GM12875 (cell line): ENCODE measurements around the gene TRIM66.

Experiments
- H3K4me3 ChIP-seq: one replicate; pipeline ENCODE4 v1.5.1; 2011; ENCODE audit warnings: low read depth, low read length, control low read depth
- CTCF ChIP-seq: IDR thresholded peaks from 2 replicates; pipeline ENCODE4 v1.5.1; 2011; ENCODE audit warnings: low read depth, mild to moderate bottlenecking, control low read depth, inconsistent platforms, low read length, moderate library complexity, borderline replicate concordance; ENCODE audit not compliant: insufficient read depth

Gene TRIM66

DNA sequence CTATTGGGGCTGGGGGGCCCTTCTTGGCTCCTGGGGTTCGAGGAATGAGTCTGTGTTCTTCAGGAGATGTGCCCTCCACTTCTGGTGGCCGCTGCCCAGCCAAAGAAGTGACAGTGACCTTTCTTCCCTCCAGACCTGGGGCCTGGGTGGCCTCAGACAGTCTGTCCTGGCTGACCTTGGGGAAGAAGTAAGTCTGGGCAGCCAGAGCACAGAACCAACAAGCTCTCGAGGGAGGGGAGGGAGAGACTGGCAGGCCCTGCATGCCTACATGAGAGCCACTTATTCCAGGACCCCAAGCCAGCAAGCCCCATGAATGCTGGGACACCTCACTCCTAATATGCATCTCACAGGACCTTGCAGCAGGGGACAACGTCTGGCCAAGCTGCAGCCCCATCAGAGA, 61.3 kb downstream of the TRIM66 start:
- no peak for TF ChIP-seq CTCF
- no peak overlapping the region for H3K4me3 ChIP-seq

- H3K4me3 ChIP-seq = no peak overlapping the region
- TF ChIP-seq CTCF = no peak
Observed at GRCh38 chr11:8617063-8617462, 65.4 kb downstream of the TRIM66 start.

- no peak overlapping the region for H3K4me3 ChIP-seq
- no peak for TF ChIP-seq CTCF
Observed at GRCh38 chr11:8615291-8616032, 67.0 kb downstream of the TRIM66 start.

DNA sequence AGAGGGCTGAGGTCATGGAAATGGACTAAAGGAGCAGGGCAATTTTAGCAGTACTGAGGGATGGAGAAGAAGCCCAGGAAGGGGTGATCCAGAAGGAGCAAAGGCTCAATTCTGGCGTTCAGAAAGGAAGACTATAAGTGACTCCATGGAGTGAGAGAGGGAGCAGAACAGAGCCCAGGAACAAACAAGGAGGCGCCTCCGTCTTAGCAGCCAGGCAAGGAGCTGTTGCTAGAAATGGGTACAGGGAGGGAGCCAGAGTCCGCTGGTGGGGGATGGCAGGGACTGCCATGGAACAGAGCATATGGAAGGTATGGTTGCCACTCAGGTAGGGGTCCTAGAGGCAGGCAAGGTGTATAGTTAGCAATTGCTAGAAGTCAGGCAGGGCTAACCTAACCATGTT, 68.0 kb downstream of the TRIM66 start:
- TF ChIP-seq CTCF = no peak
- no peak overlapping the region for H3K4me3 ChIP-seq

- TF ChIP-seq CTCF = no peak
- no peak overlapping the region for H3K4me3 ChIP-seq
Observed at GRCh38 chr11:8613036-8613435, 69.4 kb downstream of the TRIM66 start.

- no peak for TF ChIP-seq CTCF
- no peak overlapping the region for H3K4me3 ChIP-seq
Observed at GRCh38 chr11:8612522-8612921, 69.9 kb downstream of the TRIM66 start.

GRCh38 chr11:8610532-8611116, 71.8 kb downstream of the TRIM66 start:
- TF ChIP-seq CTCF = no peak
- H3K4me3 ChIP-seq = no peak overlapping the region
